CD4-positive, alpha-beta T cell treated with Interferon gamma for 1 hour (primary cell): ENCODE measurements around the gene C1orf198.

Source experiments
- DNase-seq: peaks from one replicate; pipeline ENCODE4 v3.0.0-alpha.2; 2020

Gene C1orf198

GRCh38 chr1:230807029-230807428 is 61.3 kb downstream of the C1orf198 start:
- no peak for DNase-seq

GRCh38 chr1:230806552-230806951 is 61.8 kb downstream of the C1orf198 start:
- no peak for DNase-seq

GRCh38 chr1:230804396-230804795 is 63.9 kb downstream of the C1orf198 start:
- no peak for DNase-seq

GRCh38 chr1:230800891-230801840 is 67.2 kb downstream of the C1orf198 start:
- no peak for DNase-seq

- no peak for DNase-seq
Observed at GRCh38 chr1:230798491-230798890, 69.8 kb downstream of the C1orf198 start.

DNA sequence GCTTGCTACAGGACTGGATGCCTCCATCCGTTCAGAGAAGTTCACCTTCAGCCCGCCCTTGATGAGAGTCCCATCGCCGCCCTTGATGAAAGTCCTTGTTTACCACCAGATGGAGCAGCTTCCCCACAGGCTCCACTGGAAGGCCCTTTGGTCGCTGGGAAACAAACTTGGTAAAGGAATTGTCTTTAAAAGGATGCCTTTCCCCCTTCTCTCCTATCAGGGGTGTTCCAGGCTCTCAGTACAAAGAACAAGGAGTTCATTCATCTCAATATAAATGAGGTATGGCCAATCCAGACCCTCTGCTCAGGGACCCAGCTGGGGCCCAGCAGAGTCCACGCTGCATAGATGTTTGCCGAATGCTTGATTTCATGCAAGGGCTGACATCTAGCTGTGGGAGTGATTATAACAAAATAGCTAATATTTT is 70.4 kb downstream of the C1orf198 start:
- no peak for DNase-seq

DNA sequence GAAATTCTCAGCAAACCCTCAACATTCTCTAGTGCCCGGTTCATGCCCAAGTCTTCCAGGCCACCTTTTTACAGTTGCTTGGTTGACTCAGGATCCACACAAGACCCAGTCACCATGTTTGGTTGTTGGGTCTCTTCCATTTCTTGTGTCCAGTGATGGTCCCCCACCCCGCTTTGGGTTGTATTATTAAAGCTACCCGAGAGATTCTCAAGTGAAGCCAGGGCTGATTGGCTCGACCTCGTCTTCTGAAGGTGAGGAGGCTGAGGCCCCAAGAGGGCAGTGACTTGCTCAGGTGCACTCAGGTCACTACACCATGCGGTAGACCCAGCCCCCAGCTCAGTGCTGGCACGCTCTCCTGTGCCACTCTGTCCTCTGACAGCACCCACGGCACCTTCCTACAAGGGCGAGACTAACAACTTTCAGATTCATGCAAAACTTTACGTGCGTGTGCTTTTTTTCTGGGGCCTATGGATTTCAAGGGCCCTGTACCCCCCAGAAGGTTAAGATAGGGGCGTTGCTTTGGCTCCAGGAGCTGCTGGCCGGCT is 70.9 kb downstream of the C1orf198 start:
- DNase-seq, result no peak

DNA sequence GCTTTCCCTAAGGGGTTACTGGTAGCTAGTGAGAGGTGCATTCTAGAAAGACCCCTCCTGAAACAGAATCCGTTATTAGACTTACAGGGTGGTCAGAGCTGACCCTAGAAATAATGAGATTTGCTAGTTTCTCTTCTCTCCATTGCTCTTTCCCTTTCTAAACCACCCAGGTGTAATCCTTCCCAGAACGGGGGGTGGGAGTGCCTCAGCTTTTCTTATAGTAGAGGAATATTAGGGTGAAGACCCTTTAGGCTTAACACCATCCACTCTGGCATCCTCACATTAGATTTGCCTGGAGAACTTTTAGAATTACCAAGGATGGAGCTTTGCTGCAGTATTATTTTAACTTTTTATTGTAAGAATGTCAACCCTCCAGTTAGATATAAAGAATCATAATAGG is 71.7 kb downstream of the C1orf198 start:
- DNase-seq, result no peak

GRCh38 chr1:230794871-230795605 is 73.3 kb downstream of the C1orf198 start:
- no peak for DNase-seq

- no peak for DNase-seq
Observed at GRCh38 chr1:230794431-230794830, 73.9 kb downstream of the C1orf198 start.

GRCh38 chr1:230793463-230793745 is 74.9 kb downstream of the C1orf198 start:
- DNase-seq, result no peak

DNA sequence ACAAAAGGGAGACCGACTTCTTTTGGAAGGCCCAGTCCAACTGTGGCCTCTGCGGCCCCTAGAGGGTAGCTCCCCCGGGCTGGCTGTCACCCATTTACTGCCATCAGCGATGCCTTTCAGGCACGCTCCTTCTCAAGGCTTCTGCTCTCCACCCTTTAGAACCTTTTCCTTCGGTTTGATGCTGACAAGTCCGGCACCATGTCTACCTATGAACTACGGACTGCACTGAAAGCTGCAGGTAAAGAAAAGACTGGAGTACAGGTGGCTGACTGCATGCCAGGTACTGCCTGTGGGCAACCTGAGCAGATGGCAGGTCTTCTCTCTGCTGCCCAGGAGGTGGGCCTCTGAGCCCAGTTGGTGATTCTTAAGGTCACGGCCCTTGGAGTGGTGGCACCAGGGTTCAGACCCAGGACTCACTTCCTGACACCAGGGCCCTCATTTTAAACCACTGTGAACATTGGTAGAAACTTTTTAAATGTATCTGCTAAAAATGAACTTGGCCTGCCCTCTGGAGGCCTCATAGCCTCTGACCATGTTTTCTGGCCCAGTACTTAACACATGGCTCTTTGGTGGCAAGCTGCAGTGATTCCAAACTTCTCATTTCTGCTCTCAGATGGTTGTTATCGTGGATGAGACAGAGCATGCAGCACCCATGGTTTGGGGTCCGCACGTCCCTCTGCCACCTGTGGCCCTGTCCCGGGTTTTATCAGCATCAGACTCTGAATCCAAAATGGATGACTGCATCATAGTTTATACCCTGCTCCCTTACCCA is 75.4 kb downstream of the C1orf198 start:
- DNase-seq, result no peak

GRCh38 chr1:230791986-230792564 is 76.2 kb downstream of the C1orf198 start:
- DNase-seq, result no peak

GRCh38 chr1:230790026-230790425 is 78.3 kb downstream of the C1orf198 start:
- no peak for DNase-seq

DNA sequence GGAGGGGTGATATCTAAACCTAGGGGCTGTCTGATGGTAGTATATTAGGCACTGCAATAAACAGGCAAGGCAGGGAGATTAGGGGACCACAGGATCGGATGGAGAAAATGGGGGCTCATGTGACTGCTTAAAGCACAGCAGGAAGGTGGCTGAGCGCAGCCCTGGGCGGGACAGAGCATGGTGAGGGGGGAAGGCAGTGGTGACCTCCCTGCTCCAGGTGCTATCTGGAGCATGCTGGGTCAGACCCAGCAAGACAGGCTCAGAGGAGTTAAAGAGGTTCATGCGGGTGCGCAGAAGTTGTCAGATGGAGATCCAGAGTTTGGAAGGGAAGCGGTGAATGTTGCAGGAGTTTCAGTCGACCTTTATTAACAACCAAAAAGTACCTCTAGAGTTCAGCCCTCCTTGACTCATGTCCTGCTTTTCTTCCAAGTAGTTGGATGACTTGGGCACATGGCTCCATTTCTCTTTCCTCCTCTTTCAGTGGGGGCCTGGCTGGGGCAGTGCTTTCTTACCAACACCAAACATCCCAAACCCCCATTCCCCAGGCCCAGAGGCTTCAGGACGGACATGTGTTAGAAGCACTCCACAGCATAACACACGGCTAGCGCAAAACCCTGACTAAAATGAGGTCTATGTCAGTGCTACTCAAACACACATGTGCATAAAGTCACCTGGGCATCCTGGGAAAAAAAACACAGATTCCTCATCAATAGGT is 79.6 kb downstream of the C1orf198 start:
- DNase-seq, result no peak

GRCh38 chr1:230787471-230787870 is 80.8 kb downstream of the C1orf198 start:
- no peak for DNase-seq
